Neuronal stem cell (in vitro differentiated cells): ENCODE data around the gene PRMT2.
A peak's percentile ranks its signal among the peaks of the same experiment; 100 is the strongest.

Experiments
- DNase-seq: peaks from one replicate; pipeline ENCODE4 v3.0.0-alpha.2; 2013; ENCODE audit warnings: low spot score
- H2AFZ ChIP-seq: one replicate; pipeline ENCODE4 v1.6.1; 2013; ENCODE audit warnings: mild to moderate bottlenecking, low read length, inconsistent platforms
- H2AK5ac ChIP-seq: 2 replicates; pipeline ENCODE4 v1.6.1; 2013; ENCODE audit warnings: low read depth, mild to moderate bottlenecking, inconsistent platforms, low read length, moderate library complexity, mixed read lengths
- H2BK120ac ChIP-seq: 2 replicates; pipeline ENCODE4 v1.6.1; 2013; ENCODE audit warnings: low read depth, mild to moderate bottlenecking, inconsistent platforms, low read length, moderate library complexity, mixed read lengths
- H2BK12ac ChIP-seq: one replicate; pipeline ENCODE4 v1.6.1; 2013; ENCODE audit warnings: low read length, inconsistent platforms
- H2BK15ac ChIP-seq: 2 replicates; pipeline ENCODE4 v1.6.1; 2013; ENCODE audit warnings: mild to moderate bottlenecking, low read length, inconsistent platforms, mixed read lengths
- H2BK5ac ChIP-seq: one replicate; pipeline ENCODE4 v1.6.1; 2013; ENCODE audit warnings: inconsistent platforms, mild to moderate bottlenecking, low read length, moderate library complexity
- H3K14ac ChIP-seq: one replicate; pipeline ENCODE4 v1.6.1; 2013; ENCODE audit warnings: low read length, inconsistent platforms
- H3K18ac ChIP-seq: 2 replicates; pipeline ENCODE4 v1.6.1; 2013; ENCODE audit warnings: low read length, inconsistent platforms
- H3K23ac ChIP-seq: 2 replicates; pipeline ENCODE4 v1.6.1; 2013; ENCODE audit warnings: low read depth, mild to moderate bottlenecking, mixed read lengths, low read length, inconsistent platforms; ENCODE audit not compliant: poor library complexity
- H3K27ac ChIP-seq: replicated peaks from 3 replicates; pipeline ENCODE4 v1.5.1; 2013; ENCODE audit warnings: low read length, inconsistent platforms
- H3K27me3 ChIP-seq, 3 experiments: 2 replicates each; pipeline ENCODE4 v1.6.1; 2013; ENCODE audit warnings: low read length in 3 of 3, mild to moderate bottlenecking in 2 of 3, inconsistent platforms in 1 of 3, low read depth in 1 of 3, mixed read lengths in 1 of 3, moderate library complexity in 1 of 3; ENCODE audit not compliant: control insufficient read depth in 3 of 3, insufficient read depth in 3 of 3
- H3K36me3 ChIP-seq, 2 donors: replicated peaks in 1 of 2; 2 replicates each; pipeline ENCODE4 v1.6.1; 2013; ENCODE audit warnings: low read length in 2 of 2; ENCODE audit not compliant: control insufficient read depth in 2 of 2, insufficient read depth in 2 of 2
- H3K4ac ChIP-seq: 2 replicates; pipeline ENCODE4 v1.6.1; 2013; ENCODE audit warnings: inconsistent platforms, mild to moderate bottlenecking, low read length, moderate library complexity
- H3K4me1 ChIP-seq, 2 donors: 1 replicate in 1 of 2; 2 replicates in 1 of 2; pipeline ENCODE4 v1.6.1; 2013; ENCODE audit warnings: low read length in 2 of 2, low read depth in 1 of 2; ENCODE audit not compliant: control insufficient read depth in 2 of 2, insufficient read depth in 1 of 2
- H3K4me2 ChIP-seq: one replicate; pipeline ENCODE4 v1.6.1; 2013; ENCODE audit warnings: mild to moderate bottlenecking, low read length, inconsistent platforms; ENCODE audit not compliant: insufficient read depth, poor library complexity, severe bottlenecking
- H3K4me3 ChIP-seq, 2 donors: 2 replicates each; pipeline ENCODE4 v1.5.1; 2013; ENCODE audit warnings: low read length in 2 of 2, mild to moderate bottlenecking in 2 of 2, inconsistent platforms in 1 of 2, moderate library complexity in 1 of 2
- H3K79me1 ChIP-seq: one replicate; pipeline ENCODE4 v1.6.1; 2013; ENCODE audit warnings: low read depth, mild to moderate bottlenecking, inconsistent platforms, low read length, moderate library complexity
- H3K9ac ChIP-seq: one replicate; pipeline ENCODE4 v1.6.1; 2013; ENCODE audit warnings: mild to moderate bottlenecking, low read depth, low read length, inconsistent platforms; ENCODE audit not compliant: poor library complexity
- H3K9me3 ChIP-seq, 2 donors: replicated peaks in 1 of 2; 2 replicates each; pipeline versions ENCODE3 to v1.6.1; 2013; ENCODE audit warnings: low read length in 2 of 2, mild to moderate bottlenecking in 2 of 2, inconsistent platforms in 1 of 2, low read depth in 1 of 2, mixed read lengths in 1 of 2, moderate library complexity in 1 of 2; ENCODE audit not compliant: control insufficient read depth in 2 of 2, insufficient read depth in 1 of 2
- H4K8ac ChIP-seq: one replicate; pipeline ENCODE4 v1.6.1; 2013; ENCODE audit warnings: low read depth, mild to moderate bottlenecking, inconsistent platforms, low read length, moderate library complexity
- H4K91ac ChIP-seq: one replicate; pipeline ENCODE4 v1.6.1; 2013; ENCODE audit warnings: low read length, low read depth, mild to moderate bottlenecking, inconsistent platforms; ENCODE audit not compliant: poor library complexity
- WGBS, 2 donors: extraction: QIAGEN DNeasy Blood & Tissue Kit; methylation state at CpG; one replicate each; pipeline ENCODE4 v1.1.7; 2013; ENCODE audit warnings: missing lambda C conversion rate in 2 of 2, mixed read lengths in 1 of 2; ENCODE audit not compliant: insufficient read length in 2 of 2, insufficient replicate concordance in 1 of 2; ENCODE audit errors: extremely low coverage in 2 of 2; 5-methylcytosine and 5-hydroxymethylcytosine counted together

Gene PRMT2

GRCh38 chr21:46606427-46606813, 29.1 kb upstream of the PRMT2 start:
- H2BK5ac ChIP-seq = no peak overlapping the region
- H2BK15ac ChIP-seq = no peak overlapping the region
- WGBS, 2 donors = no CpG with 5 or more reads among the region's 7 CpGs
- no peak overlapping the region for H2BK12ac ChIP-seq
- H3K9ac ChIP-seq = no peak overlapping the region
- no peaks in the 10 kb centered on the region for H3K79me1 ChIP-seq
- H2BK120ac ChIP-seq = no peak overlapping the region
- no peak overlapping the region for H4K91ac ChIP-seq
- H3K4me3 ChIP-seq = no peak overlapping the region
- H3K27me3 ChIP-seq = no peaks in the 10 kb centered on the region
- peaks cover 7 to 11% of the 10 kb centered on the region in 2 donors for H3K9me3 ChIP-seq
- H2AFZ ChIP-seq = no peak overlapping the region
- H3K14ac ChIP-seq = no peak overlapping the region
- no peak overlapping the region for H2AK5ac ChIP-seq
- DNase-seq = no peak
- H3K36me3 ChIP-seq = no peaks in the 10 kb centered on the region
- H4K8ac ChIP-seq = no peak overlapping the region
- no peak overlapping the region for H3K18ac ChIP-seq
- peaks cover 13 to 27% of the 10 kb centered on the region in 2 donors for H3K4me1 ChIP-seq
- H3K4me2 ChIP-seq = no peak overlapping the region
- no peak overlapping the region for H3K23ac ChIP-seq
- H3K4ac ChIP-seq = no peak overlapping the region
- no peak overlapping the region for H3K27ac ChIP-seq

GRCh38 chr21:46607636-46608035, 27.8 kb upstream of the PRMT2 start:
- H2BK15ac ChIP-seq = no peak overlapping the region
- no peak for DNase-seq
- no peak overlapping the region for H4K91ac ChIP-seq
- H4K8ac ChIP-seq = no peak overlapping the region
- no peak overlapping the region for H3K4ac ChIP-seq
- no peaks in the 10 kb centered on the region for H3K36me3 ChIP-seq
- H2BK5ac ChIP-seq = no peak overlapping the region
- no peaks in the 10 kb centered on the region for H3K27me3 ChIP-seq
- H2AK5ac ChIP-seq = no peak overlapping the region
- H3K23ac ChIP-seq = no peak overlapping the region
- H3K9me3 ChIP-seq = peaks cover 7 to 11% of the 10 kb centered on the region in 2 donors
- no peak overlapping the region for H2BK12ac ChIP-seq
- no peak overlapping the region for H3K9ac ChIP-seq
- peaks cover 9 to 21% of the 10 kb centered on the region in 2 donors for H3K4me1 ChIP-seq
- H3K18ac ChIP-seq = no peak overlapping the region
- no CpG with 5 or more reads among the region's 2 CpGs for WGBS, 2 donors
- H3K4me2 ChIP-seq = no peak overlapping the region
- no peaks in the 10 kb centered on the region for H3K79me1 ChIP-seq
- H2BK120ac ChIP-seq = no peak overlapping the region
- no peak overlapping the region for H2AFZ ChIP-seq
- no peak overlapping the region for H3K27ac ChIP-seq
- H3K4me3 ChIP-seq = no peak overlapping the region
- H3K14ac ChIP-seq = no peak overlapping the region

DNA sequence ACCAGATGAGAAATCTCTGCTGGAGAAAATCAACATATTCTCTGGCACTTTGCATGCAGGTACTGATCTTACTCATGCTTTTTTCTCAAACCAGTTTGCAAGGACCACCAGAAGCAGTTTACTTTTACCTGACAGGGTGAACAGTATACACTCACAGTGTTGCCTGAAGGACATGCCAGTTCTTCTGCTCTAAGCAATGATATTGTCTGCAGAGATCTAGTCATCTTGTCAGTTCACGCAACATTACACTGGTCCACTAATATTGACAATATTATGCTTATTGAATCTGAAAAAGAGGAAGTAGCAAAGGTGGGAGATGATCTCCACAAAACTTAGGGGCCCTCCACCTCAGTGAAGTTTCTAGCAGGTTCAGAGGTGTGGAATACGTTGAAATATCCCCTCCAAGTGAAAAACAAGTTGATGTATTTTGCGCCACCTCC, 26.8 kb upstream of the PRMT2 start:
- Histone ChIP-seq H2BK12ac (no peak overlapping the region), H3K27ac (no peak overlapping the region), H3K36me3 (no peaks in the 10 kb centered on the region), H2BK5ac (no peak overlapping the region), H3K27me3 (no peaks in the 10 kb centered on the region), H3K4me1 (peaks cover 9 to 10% of the 10 kb centered on the region in 2 donors), H3K4ac (no peak overlapping the region), H3K23ac (no peak overlapping the region), H3K14ac (no peak overlapping the region), H2AFZ (peak overlapping the region; percentile 9), H3K18ac (no peak overlapping the region), H4K91ac (no peak overlapping the region), H2BK120ac (no peak overlapping the region), H4K8ac (no peak overlapping the region), H3K4me3 (no peak overlapping the region), H3K9me3 (peaks cover 7 to 16% of the 10 kb centered on the region in 2 donors), H3K79me1 (no peaks in the 10 kb centered on the region), H3K4me2 (no peak overlapping the region), H3K9ac (no peak overlapping the region), H2BK15ac (no peak overlapping the region), H2AK5ac (no peak overlapping the region)
- WGBS, 2 donors = no CpG with 5 or more reads among the region's 3 CpGs
- DNase-seq = no peak

- peak overlapping the region in 1 of 2 donors; percentile 42 for H3K4me3 ChIP-seq
- H3K4ac ChIP-seq = no peak overlapping the region
- peaks cover 3 to 4% of the 10 kb centered on the region in 2 donors for H3K4me1 ChIP-seq
- H2BK120ac ChIP-seq = no peak overlapping the region
- no peak overlapping the region for H2BK12ac ChIP-seq
- no peak overlapping the region for H3K23ac ChIP-seq
- no peak overlapping the region for H2BK15ac ChIP-seq
- H3K4me2 ChIP-seq = no peak overlapping the region
- no peak overlapping the region for H3K9ac ChIP-seq
- no peak overlapping the region for H4K8ac ChIP-seq
- peaks cover 7 to 16% of the 10 kb centered on the region in 2 donors for H3K9me3 ChIP-seq
- no peaks in the 10 kb centered on the region for H3K36me3 ChIP-seq
- H2AFZ ChIP-seq = peak overlapping the region; percentile 46
- no peak for DNase-seq
- no peak overlapping the region for H4K91ac ChIP-seq
- no peak overlapping the region for H3K18ac ChIP-seq
- H3K27me3 ChIP-seq = no peaks in the 10 kb centered on the region
- H3K79me1 ChIP-seq = no peaks in the 10 kb centered on the region
- no peak overlapping the region for H2BK5ac ChIP-seq
- H2AK5ac ChIP-seq = no peak overlapping the region
- H3K27ac ChIP-seq = no peak overlapping the region
- WGBS, 2 donors = no CpG with 5 or more reads among the region's 6 CpGs
- H3K14ac ChIP-seq = no peak overlapping the region
Observed at GRCh38 chr21:46610018-46610701, 25.3 kb upstream of the PRMT2 start.
